Parathyroid adenoma (tissue), 2 donors: ENCODE results near the gene DRGX.

ENCODE experiments used
- H2AFZ ChIP-seq: fragments of 300-600 bp; sonication (generic); one replicate; pipeline ENCODE4 v1.7.0; 2017; ENCODE audit warnings: antibody characterized with exemption, mild to moderate bottlenecking
- H3K27ac ChIP-seq: fragments of 300-600 bp; sonication (generic); one replicate; pipeline ENCODE4 v1.7.0; 2017
- H3K27me3 ChIP-seq: fragments of 300-600 bp; sonication (generic); one replicate; pipeline ENCODE4 v1.7.0; 2017; ENCODE audit warnings: low read length; ENCODE audit not compliant: control insufficient read depth, insufficient read depth
- H3K36me3 ChIP-seq: fragments of 300-600 bp; sonication (generic); one replicate; pipeline ENCODE4 v1.7.0; 2017; ENCODE audit warnings: low read length; ENCODE audit not compliant: control insufficient read depth, insufficient read depth
- H3K4me1 ChIP-seq: fragments of 300-600 bp; sonication (generic); one replicate; pipeline ENCODE4 v1.7.0; 2017; ENCODE audit warnings: control low read depth
- H3K4me2 ChIP-seq: fragments of 300-600 bp; sonication (generic); one replicate; pipeline ENCODE4 v1.7.0; 2017; ENCODE audit warnings: low read length
- H3K4me3 ChIP-seq: fragments of 300-600 bp; sonication (generic); one replicate; pipeline ENCODE4 v1.7.0; 2017; ENCODE audit warnings: low read depth, low read length
- H3K79me2 ChIP-seq: fragments of 300-600 bp; sonication (generic); one replicate; pipeline ENCODE4 v1.7.0; 2017; ENCODE audit warnings: control low read depth
- H3K9ac ChIP-seq: fragments of 300-600 bp; sonication (generic); one replicate; pipeline ENCODE4 v1.7.0; 2017; ENCODE audit warnings: mild to moderate bottlenecking
- H3K9me3 ChIP-seq: fragments of 300-600 bp; sonication (generic); one replicate; pipeline ENCODE4 v1.7.0; 2017; ENCODE audit warnings: low read length; ENCODE audit not compliant: control insufficient read depth
- TF ChIP-seq, protein P1 (sequence below): fragments of 300-600 bp; sonication (generic); IDR thresholded peaks from one replicate; pipeline ENCODE4 v1.7.0; 2017; ENCODE audit warnings: antibody characterized with exemption, mild to moderate bottlenecking
- donor health status: primary hyperparathyroidism.

The DRGX gene

DNA sequence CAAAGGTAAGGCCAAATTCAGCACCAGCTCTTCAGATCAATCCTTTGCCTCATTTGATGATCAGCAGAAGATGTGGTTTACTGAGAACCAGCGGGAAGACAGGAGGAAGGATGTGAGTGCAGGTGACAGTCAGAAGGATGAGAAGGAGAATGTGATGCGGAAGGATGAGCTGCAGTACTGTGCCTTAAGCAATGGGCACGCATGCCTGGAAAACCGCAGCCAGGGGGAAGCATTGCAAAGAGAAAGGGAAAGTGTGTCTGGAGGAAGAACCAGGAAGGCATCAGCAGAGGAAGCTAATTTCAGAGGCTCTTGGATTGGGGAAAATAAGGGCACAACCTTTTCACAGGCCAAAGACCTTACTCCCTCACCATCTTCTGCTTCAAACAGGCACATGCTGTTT is 71.2 kb downstream of the DRGX start:
- Histone ChIP-seq H3K79me2 (no peaks in the 10 kb centered on the region), H2AFZ (no peak overlapping the region), H3K36me3 (no peaks in the 10 kb centered on the region), H3K4me2 (no peak overlapping the region), H3K4me1 (no peaks in the 10 kb centered on the region), H3K27me3 (no peaks in the 10 kb centered on the region), H3K4me3 (no peak overlapping the region), H3K27ac (no peak overlapping the region), H3K9ac (no peak overlapping the region), H3K9me3 (no peaks in the 10 kb centered on the region)
- TF ChIP-seq, protein P1, sequence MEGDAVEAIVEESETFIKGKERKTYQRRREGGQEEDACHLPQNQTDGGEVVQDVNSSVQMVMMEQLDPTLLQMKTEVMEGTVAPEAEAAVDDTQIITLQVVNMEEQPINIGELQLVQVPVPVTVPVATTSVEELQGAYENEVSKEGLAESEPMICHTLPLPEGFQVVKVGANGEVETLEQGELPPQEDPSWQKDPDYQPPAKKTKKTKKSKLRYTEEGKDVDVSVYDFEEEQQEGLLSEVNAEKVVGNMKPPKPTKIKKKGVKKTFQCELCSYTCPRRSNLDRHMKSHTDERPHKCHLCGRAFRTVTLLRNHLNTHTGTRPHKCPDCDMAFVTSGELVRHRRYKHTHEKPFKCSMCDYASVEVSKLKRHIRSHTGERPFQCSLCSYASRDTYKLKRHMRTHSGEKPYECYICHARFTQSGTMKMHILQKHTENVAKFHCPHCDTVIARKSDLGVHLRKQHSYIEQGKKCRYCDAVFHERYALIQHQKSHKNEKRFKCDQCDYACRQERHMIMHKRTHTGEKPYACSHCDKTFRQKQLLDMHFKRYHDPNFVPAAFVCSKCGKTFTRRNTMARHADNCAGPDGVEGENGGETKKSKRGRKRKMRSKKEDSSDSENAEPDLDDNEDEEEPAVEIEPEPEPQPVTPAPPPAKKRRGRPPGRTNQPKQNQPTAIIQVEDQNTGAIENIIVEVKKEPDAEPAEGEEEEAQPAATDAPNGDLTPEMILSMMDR, result no peak

DNA sequence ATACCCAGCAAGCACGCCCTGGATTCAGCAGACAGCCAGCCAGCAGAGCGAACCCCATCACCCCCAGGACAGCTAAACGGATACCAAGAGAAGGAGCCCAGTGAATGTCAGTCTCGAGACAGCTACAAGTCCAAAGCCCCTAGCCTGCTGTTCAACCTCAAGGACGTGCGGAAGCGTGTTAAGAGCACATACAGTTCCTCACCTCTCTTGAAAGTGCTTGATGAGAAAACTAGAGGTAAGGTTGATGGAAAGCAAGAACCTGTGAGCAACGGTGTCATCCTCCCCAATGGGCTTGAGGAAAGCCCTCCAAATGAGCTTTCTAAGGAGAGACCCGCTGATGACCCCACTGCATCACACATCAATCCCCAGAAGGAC is 72.0 kb downstream of the DRGX start:
- TF ChIP-seq, protein P1, result no peak

DNA sequence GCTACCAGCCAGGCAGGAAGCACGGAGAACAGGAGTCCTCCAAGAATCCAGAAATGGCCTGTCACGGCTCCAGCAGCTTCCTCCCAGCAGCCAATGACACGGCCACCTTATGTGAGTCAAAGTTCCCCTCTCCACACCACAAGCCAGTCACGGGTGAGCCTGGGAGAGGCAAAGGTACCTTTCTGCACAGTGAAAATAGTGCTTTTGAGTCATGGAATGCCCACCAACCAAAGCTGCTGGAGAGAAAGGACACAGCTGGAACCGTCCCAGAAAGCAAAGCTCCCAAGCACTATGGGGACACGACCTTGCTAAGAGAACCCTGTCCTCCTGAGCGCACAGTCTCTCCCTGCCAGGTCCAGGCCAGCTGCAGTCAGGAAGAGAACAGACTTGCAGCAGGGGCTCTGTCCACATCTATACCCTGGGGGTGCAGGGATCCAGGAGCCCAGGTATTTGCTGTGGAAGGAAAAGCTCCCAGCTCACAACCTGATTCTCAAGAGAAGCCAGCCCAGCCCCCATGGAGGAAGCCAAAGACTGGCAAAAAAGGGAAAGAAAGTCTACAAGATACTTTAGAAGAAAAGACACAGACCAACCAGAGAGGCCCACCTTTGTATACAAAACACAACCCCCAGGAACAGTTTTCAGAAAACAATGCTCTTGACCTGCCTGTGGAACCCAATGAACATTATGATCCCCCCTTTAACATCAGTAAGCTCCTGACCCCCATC is 72.6 kb downstream of the DRGX start:
- H3K79me2 ChIP-seq, result no peaks in the 10 kb centered on the region

More for the DNA sequence above, 72.0 kb downstream of the DRGX start:
- no peak overlapping the region for H3K9ac ChIP-seq
- no peaks in the 10 kb centered on the region for H3K27me3 ChIP-seq
- no peaks in the 10 kb centered on the region for H3K36me3 ChIP-seq
- no peak overlapping the region for H3K4me2 ChIP-seq
- H3K4me1 ChIP-seq, result no peaks in the 10 kb centered on the region
- H3K4me3 ChIP-seq, result no peak overlapping the region
- H3K79me2 ChIP-seq, result no peaks in the 10 kb centered on the region
- H3K27ac ChIP-seq, result no peak overlapping the region
- H3K9me3 ChIP-seq, result no peaks in the 10 kb centered on the region
- H2AFZ ChIP-seq, result no peak overlapping the region

DNA sequence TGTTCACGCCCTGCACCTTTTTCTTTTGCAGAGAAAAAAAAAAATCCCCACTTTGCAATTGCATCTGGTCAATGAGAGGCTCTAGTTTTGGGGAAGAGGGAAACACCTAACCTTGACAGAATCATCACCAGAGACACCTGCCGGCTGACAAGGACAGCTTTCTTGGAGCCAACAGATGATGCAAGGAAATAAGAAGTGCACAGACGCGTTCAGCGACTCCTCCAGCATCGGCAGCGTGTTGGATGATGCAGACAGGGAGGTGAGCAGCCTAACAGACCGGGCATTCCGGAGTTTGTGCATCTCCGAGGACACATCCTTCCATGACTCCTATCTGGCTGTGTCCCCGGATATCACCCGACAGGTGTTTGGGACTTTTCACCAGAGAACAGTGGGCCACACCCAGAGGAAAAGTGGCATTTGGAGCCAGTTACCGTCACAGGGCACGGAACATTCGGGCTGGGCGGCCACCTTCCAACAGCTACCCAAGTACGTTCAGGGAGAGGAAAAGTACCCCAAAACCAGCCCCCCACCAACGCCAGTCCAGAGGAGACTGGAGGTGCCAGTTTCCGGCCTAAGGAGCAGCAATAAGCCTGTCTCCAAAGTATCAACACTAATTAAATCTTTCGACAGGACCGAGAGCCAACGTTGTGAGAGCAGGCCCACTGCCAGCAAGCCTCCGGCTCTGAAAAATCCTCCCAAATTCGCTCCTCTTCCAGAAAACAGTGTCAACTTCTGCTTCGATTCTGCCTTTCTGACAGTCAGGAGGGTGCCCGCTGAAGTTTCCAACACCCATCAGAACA is 73.3 kb downstream of the DRGX start:
- Histone ChIP-seq H3K79me2 (no peaks in the 10 kb centered on the region), H3K36me3 (no peaks in the 10 kb centered on the region), H2AFZ (no peak overlapping the region), H3K4me1 (no peaks in the 10 kb centered on the region), H3K9ac (no peak overlapping the region), H3K27me3 (no peaks in the 10 kb centered on the region), H3K4me3 (no peak overlapping the region), H3K4me2 (no peak overlapping the region), H3K9me3 (no peaks in the 10 kb centered on the region), H3K27ac (no peak overlapping the region)
- TF ChIP-seq, protein P1, result no peak

More for the DNA sequence above, 72.6 kb downstream of the DRGX start:
- H3K36me3 ChIP-seq, result no peaks in the 10 kb centered on the region
- no peaks in the 10 kb centered on the region for H3K4me1 ChIP-seq
- H2AFZ ChIP-seq, result no peak overlapping the region
- H3K4me3 ChIP-seq, result no peak overlapping the region
- H3K9me3 ChIP-seq, result no peaks in the 10 kb centered on the region
- H3K27ac ChIP-seq, result no peak overlapping the region
- H3K27me3 ChIP-seq, result no peaks in the 10 kb centered on the region
- no peak overlapping the region for H3K9ac ChIP-seq
- TF ChIP-seq, protein P1, result no peak
- no peak overlapping the region for H3K4me2 ChIP-seq
